Measurements from ENCODE around the gene CALB2. TPM values are rescaled to one million over a fixed set of nuclear protein-coding genes. Genes with fewer than 3 reads are reported as not detected.
A peak's percentile ranks its signal among the peaks of the same experiment; 100 is the strongest.

The CALB2 gene
- total and polyA plus RNA-seq, 8 donors = 0.46 to 2.6 (median 1.2) TPM; not detected in 2

- H3K27ac ChIP-seq = no peak overlapping the region
- 64 to 76% (median 74%) methylated on average over 10 of the region's 10 CpGs for WGBS, 5 donors
- H3K4me3 ChIP-seq = no peak overlapping the region
- H3K27me3 ChIP-seq = peaks cover 0 to 61% (median 5%) of the 10 kb centered on the region in 3 donors
- peaks cover 0 to 4% (median 0%) of the 10 kb centered on the region in 4 donors for H3K4me1 ChIP-seq
- intact Hi-C loops (cut with DNase I; ENCODE audit: low total_unique reads) = no loop called here
- no peak for DNase-seq
- TF ChIP-seq CTCF (IDR thresholded peaks at IDR 0.05) = no peak
- TF ChIP-seq POLR2A (IDR thresholded peaks at IDR 0.05) = no peak
- no peak for TF ChIP-seq EP300 (IDR thresholded peaks at IDR 0.05)
- no peak for TF ChIP-seq POLR2AphosphoS5 (IDR thresholded peaks at IDR 0.05)
- H3K36me3 ChIP-seq = no peaks in the 10 kb centered on the region
- no peaks in the 10 kb centered on the region for H3K9me3 ChIP-seq
Measured at GRCh38 chr16:71365021-71365420, 6.5 kb downstream of the CALB2 start.

GRCh38 chr16:71367241-71367976 lies 8.9 kb downstream of the CALB2 start:
- DNase-seq = peak; percentile 28 to 49
- 54 to 61% (median 54%) methylated on average over 12 of the region's 12 CpGs for WGBS, 5 donors

GRCh38 chr16:71368958-71369357 lies 10.4 kb downstream of the CALB2 start:
- H3K27me3 ChIP-seq = peaks cover 0 to 69% (median 5%) of the 10 kb centered on the region in 3 donors
- no peak overlapping the region for H3K27ac ChIP-seq
- no peaks in the 10 kb centered on the region for H3K9me3 ChIP-seq
- no peaks in the 10 kb centered on the region for H3K4me1 ChIP-seq
- H3K36me3 ChIP-seq = no peaks in the 10 kb centered on the region
- intact Hi-C loops (cut with DNase I; ENCODE audit: low total_unique reads) = no loop called here
- no peak for DNase-seq
- 73 to 83% (median 77%) methylated on average over 10 of the region's 10 CpGs for WGBS, 5 donors
- no peak overlapping the region for H3K4me3 ChIP-seq
- TF ChIP-seq POLR2A (IDR thresholded peaks at IDR 0.05) (no peak), CTCF (IDR thresholded peaks at IDR 0.05) (no peak), POLR2AphosphoS5 (IDR thresholded peaks at IDR 0.05) (no peak), EP300 (IDR thresholded peaks at IDR 0.05) (no peak)

More at GRCh38 chr16:71367241-71367976, 8.9 kb downstream of the CALB2 start:
- H3K4me3 ChIP-seq = no peak overlapping the region
- H3K27me3 ChIP-seq = peaks cover 0 to 63% (median 5%) of the 10 kb centered on the region in 3 donors
- no peaks in the 10 kb centered on the region for H3K36me3 ChIP-seq
- H3K9me3 ChIP-seq = no peaks in the 10 kb centered on the region
- intact Hi-C loops (cut with DNase I; ENCODE audit: low total_unique reads) = no loop called here
- no peaks in the 10 kb centered on the region for H3K4me1 ChIP-seq
- H3K27ac ChIP-seq = no peak overlapping the region
- TF ChIP-seq EP300 (IDR thresholded peaks at IDR 0.05) (no peak), CTCF (IDR thresholded peaks at IDR 0.05) (peak in 1 of 7 experiments; percentile 10)

- TF ChIP-seq POLR2A (IDR thresholded peaks at IDR 0.05) (no peak), EP300 (IDR thresholded peaks at IDR 0.05) (no peak), POLR2AphosphoS5 (IDR thresholded peaks at IDR 0.05) (no peak), CTCF (IDR thresholded peaks at IDR 0.05) (no peak)
- H3K4me1 ChIP-seq = no peaks in the 10 kb centered on the region
- H3K4me3 ChIP-seq = no peak overlapping the region
- H3K27ac ChIP-seq = no peak overlapping the region
- no peak for DNase-seq
- WGBS, 5 donors = 65 to 71% (median 68%) methylated on average over 11 of the region's 11 CpGs
- no peaks in the 10 kb centered on the region for H3K36me3 ChIP-seq
- H3K27me3 ChIP-seq = peaks cover 0 to 63% (median 5%) of the 10 kb centered on the region in 3 donors
- intact Hi-C loops (cut with DNase I; ENCODE audit: low total_unique reads) = no loop called here
- H3K9me3 ChIP-seq = no peaks in the 10 kb centered on the region
Measured at GRCh38 chr16:71369494-71369893, 11.0 kb downstream of the CALB2 start.
